Esophagus muscularis mucosa (tissue), 4 donors: Measurements from ENCODE around the gene XDH. TPM values are rescaled to one million over a fixed set of nuclear protein-coding genes. Genes with fewer than 3 reads are reported as not detected.

Source experiments
- DNase-seq: peaks from one replicate; pipeline ENCODE4 v3.0.0-alpha.2; 2017; ENCODE audit errors: extremely low spot score
- H3K27ac ChIP-seq, 4 donors: fragments of 200-600 bp; sonication (generic); replicated peaks in 1 of 4; 1 replicate in 3 of 4; 2 replicates in 1 of 4; pipeline ENCODE4 v1.5.1; 2016 to 2019; ENCODE audit warnings: mild to moderate bottlenecking in 1 of 4
- H3K27me3 ChIP-seq, 4 donors: fragments of 200-600 bp; sonication (generic); one replicate each; pipeline versions ENCODE4 v1.5.1 to v1.6.0; 2016 to 2019
- H3K36me3 ChIP-seq, 4 donors: fragments of 200-600 bp; sonication (generic); one replicate each; pipeline ENCODE4 v1.5.1; 2016 to 2019
- H3K4me1 ChIP-seq, 4 donors: fragments of 200-600 bp; sonication (generic); one replicate each; pipeline ENCODE4 v1.5.1; 2016 to 2019
- H3K4me3 ChIP-seq, 4 donors: fragments of 200-600 bp; sonication (generic); 1 replicate in 2 of 4; 2 replicates in 2 of 4; pipeline ENCODE4 v1.5.1; 2016 to 2019; ENCODE audit warnings: mild to moderate bottlenecking in 4 of 4, moderate library complexity in 1 of 4
- H3K9me3 ChIP-seq, 4 donors: fragments of 200-600 bp; sonication (generic); 1 replicate in 3 of 4; 2 replicates in 1 of 4; pipeline ENCODE4 v1.5.1; 2016 to 2019
- CTCF ChIP-seq, 3 experiments: fragments of 200-600 bp in 2 of 3; fragments of 450-650 bp in 1 of 3; sonication (generic) in 2 of 3; IDR thresholded peaks; one replicate each; pipeline ENCODE4 v1.5.1; 2017 to 2019; ENCODE audit warnings: antibody characterized with exemption in 3 of 3, mild to moderate bottlenecking in 2 of 3, moderate library complexity in 1 of 3
- EP300 ChIP-seq: sonication (generic); formaldehyde crosslinking; IDR thresholded peaks from one replicate; pipeline ENCODE4 v1.6.1; 2017; ENCODE audit warnings: antibody characterized with exemption
- POLR2A ChIP-seq: fragments of 450-650 bp; IDR thresholded peaks from one replicate; pipeline ENCODE4 v1.6.1; 2017; ENCODE audit warnings: antibody characterized with exemption, moderate library complexity, mild to moderate bottlenecking, low read depth
- POLR2AphosphoS5 ChIP-seq, 2 donors: sonication (generic); formaldehyde crosslinking; IDR thresholded peaks; one replicate each; pipeline ENCODE4 v1.6.1; 2017; ENCODE audit warnings: antibody characterized with exemption in 2 of 2
- WGBS: methylation state at CpG from one replicate; pipeline ENCODE4 v1.1.5; 2018; 5-methylcytosine and 5-hydroxymethylcytosine counted together
- intact Hi-C: fragments of 100-400 bp; cut with DNase I; formaldehyde crosslinking; loops from one replicate; pipeline ENCODE4 v1.15.1; 2023
- total RNA-seq, 4 donors: library from RNA; depleted of rRNA; stranded (reverse); fragments of >200 nt; gene quantifications; one replicate each; pipeline versions ENCODE4 v1.1.0 to v1.2.1, GENCODE V29; 2016

Gene XDH
- total RNA-seq, 4 donors from 2014 or later: 0.17 TPM; not detected in 3

- TF ChIP-seq EP300 (no peak), CTCF (IDR thresholded peaks at IDR 0.05) (no peak), POLR2A (no peak), POLR2AphosphoS5 (IDR thresholded peaks at IDR 0.05) (no peak)
- Histone ChIP-seq H3K27ac (no peak overlapping the region), H3K4me1 (no peaks in the 10 kb centered on the region), H3K9me3 (no peaks in the 10 kb centered on the region), H3K27me3 (no peaks in the 10 kb centered on the region), H3K4me3 (no peak overlapping the region), H3K36me3 (no peaks in the 10 kb centered on the region)
- intact Hi-C loops: no loop called here
- peak; percentile 83 for DNase-seq
- 81% methylated on average over 8 of the region's 8 CpGs for WGBS
Measured at GRCh38 chr2:31387850-31388249, 26.7 kb downstream of the XDH start.

- H3K27me3 ChIP-seq: no peaks in the 10 kb centered on the region
- no peak for TF ChIP-seq EP300
- TF ChIP-seq POLR2AphosphoS5 (IDR thresholded peaks at IDR 0.05): no peak
- TF ChIP-seq CTCF (IDR thresholded peaks at IDR 0.05): no peak
- no peak for TF ChIP-seq POLR2A
- no peaks in the 10 kb centered on the region for H3K4me1 ChIP-seq
- intact Hi-C loops: no loop called here
- no peak overlapping the region for H3K27ac ChIP-seq
- no peak for DNase-seq
- no peaks in the 10 kb centered on the region for H3K9me3 ChIP-seq
- H3K4me3 ChIP-seq: no peak overlapping the region
- H3K36me3 ChIP-seq: no peaks in the 10 kb centered on the region
Measured at GRCh38 chr2:31386648-31387047, 27.9 kb downstream of the XDH start.

GRCh38 chr2:31386172-31386571 lies 28.4 kb downstream of the XDH start:
- no peak overlapping the region for H3K27ac ChIP-seq
- intact Hi-C loops: no loop called here
- no peaks in the 10 kb centered on the region for H3K4me1 ChIP-seq
- no peaks in the 10 kb centered on the region for H3K36me3 ChIP-seq
- TF ChIP-seq CTCF (IDR thresholded peaks at IDR 0.05) (no peak), POLR2A (no peak), POLR2AphosphoS5 (IDR thresholded peaks at IDR 0.05) (no peak), EP300 (no peak)
- no peak overlapping the region for H3K4me3 ChIP-seq
- peaks cover 0 to 4% (median 0%) of the 10 kb centered on the region in 4 donors for H3K27me3 ChIP-seq
- 82% methylated on average over 7 of the region's 7 CpGs for WGBS
- no peaks in the 10 kb centered on the region for H3K9me3 ChIP-seq
- peak; percentile 88 for DNase-seq

- Histone ChIP-seq H3K27ac (no peak overlapping the region), H3K27me3 (peaks cover 0 to 5% (median 0%) of the 10 kb centered on the region in 4 donors), H3K4me3 (no peak overlapping the region), H3K36me3 (no peaks in the 10 kb centered on the region), H3K9me3 (no peaks in the 10 kb centered on the region), H3K4me1 (no peaks in the 10 kb centered on the region)
- intact Hi-C loops: no loop called here
- 86% methylated on average over 3 of the region's 3 CpGs for WGBS
- peak; percentile 62 for DNase-seq
- TF ChIP-seq CTCF (IDR thresholded peaks at IDR 0.05) (no peak), EP300 (no peak), POLR2A (no peak), POLR2AphosphoS5 (IDR thresholded peaks at IDR 0.05) (no peak)
Measured at GRCh38 chr2:31384771-31385276, 29.7 kb downstream of the XDH start.

GRCh38 chr2:31384351-31384750 lies 30.2 kb downstream of the XDH start:
- WGBS: 68% methylated on average over 3 of the region's 3 CpGs
- no peak overlapping the region for H3K27ac ChIP-seq
- no peaks in the 10 kb centered on the region for H3K36me3 ChIP-seq
- no peak overlapping the region for H3K4me3 ChIP-seq
- no peak for DNase-seq
- no peaks in the 10 kb centered on the region for H3K9me3 ChIP-seq
- intact Hi-C loops: no loop called here
- H3K27me3 ChIP-seq: peaks cover 0 to 5% (median 0%) of the 10 kb centered on the region in 4 donors
- no peaks in the 10 kb centered on the region for H3K4me1 ChIP-seq
- TF ChIP-seq EP300 (no peak), POLR2A (no peak), CTCF (IDR thresholded peaks at IDR 0.05) (no peak), POLR2AphosphoS5 (IDR thresholded peaks at IDR 0.05) (no peak)
